ENCODE measurements around the gene PLEKHG7.

DNA sequence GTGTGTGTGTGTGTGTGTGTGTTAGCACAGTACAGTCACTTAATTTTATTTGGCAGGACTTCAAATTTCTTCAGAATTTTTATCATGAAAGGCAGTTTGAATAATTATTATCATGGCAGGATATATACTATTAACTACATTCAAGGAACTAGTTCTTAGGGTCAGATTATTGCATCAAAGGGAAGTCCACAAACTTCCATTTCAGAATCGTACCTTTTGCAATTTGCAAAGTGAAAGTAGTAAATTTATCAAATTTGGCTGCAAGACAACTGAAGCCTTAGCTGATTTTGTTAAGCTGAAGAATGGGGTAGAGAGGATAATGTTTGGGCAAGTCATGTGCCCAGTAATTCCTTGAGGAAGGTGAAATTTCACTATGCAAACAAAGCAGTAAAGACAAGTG is 68.2 kb downstream of the PLEKHG7 start:
- no peak for TF ChIP-seq POLR2A (IDR thresholded peaks at IDR 0.05)
- TF ChIP-seq, protein P1, sequence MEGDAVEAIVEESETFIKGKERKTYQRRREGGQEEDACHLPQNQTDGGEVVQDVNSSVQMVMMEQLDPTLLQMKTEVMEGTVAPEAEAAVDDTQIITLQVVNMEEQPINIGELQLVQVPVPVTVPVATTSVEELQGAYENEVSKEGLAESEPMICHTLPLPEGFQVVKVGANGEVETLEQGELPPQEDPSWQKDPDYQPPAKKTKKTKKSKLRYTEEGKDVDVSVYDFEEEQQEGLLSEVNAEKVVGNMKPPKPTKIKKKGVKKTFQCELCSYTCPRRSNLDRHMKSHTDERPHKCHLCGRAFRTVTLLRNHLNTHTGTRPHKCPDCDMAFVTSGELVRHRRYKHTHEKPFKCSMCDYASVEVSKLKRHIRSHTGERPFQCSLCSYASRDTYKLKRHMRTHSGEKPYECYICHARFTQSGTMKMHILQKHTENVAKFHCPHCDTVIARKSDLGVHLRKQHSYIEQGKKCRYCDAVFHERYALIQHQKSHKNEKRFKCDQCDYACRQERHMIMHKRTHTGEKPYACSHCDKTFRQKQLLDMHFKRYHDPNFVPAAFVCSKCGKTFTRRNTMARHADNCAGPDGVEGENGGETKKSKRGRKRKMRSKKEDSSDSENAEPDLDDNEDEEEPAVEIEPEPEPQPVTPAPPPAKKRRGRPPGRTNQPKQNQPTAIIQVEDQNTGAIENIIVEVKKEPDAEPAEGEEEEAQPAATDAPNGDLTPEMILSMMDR (IDR thresholded peaks at IDR 0.05) = no peak
